Upper lobe of left lung (tissue), 6 donors: ENCODE measurements around the gene CUEDC1. TPM values are rescaled to one million over a fixed set of nuclear protein-coding genes. Genes with fewer than 3 reads are reported as not detected.
A peak's percentile ranks its signal among the peaks of the same experiment; 100 is the strongest.

Experiments used
- ATAC-seq, 2 donors: fragments of 200-7000 bp; cut with Tn5 transposase; one replicate each; pipeline ENCODE4 v1.9.1; 2022; ENCODE audit warnings: mild to moderate bottlenecking in 2 of 2, moderate library complexity in 2 of 2; ENCODE audit not compliant: low FRiP score in 2 of 2
- DNase-seq, 2 donors: peaks; one replicate each; pipeline ENCODE4 v3.0.0-alpha.2; 2019 to 2020
- H3K27ac ChIP-seq, 4 donors: fragments of 200-600 bp; sonication (generic); one replicate each; pipeline ENCODE4 v1.5.1; 2016 to 2019
- H3K27me3 ChIP-seq, 4 donors: fragments of 200-600 bp; sonication (generic); one replicate each; pipeline ENCODE4 v1.5.1; 2017 to 2019
- H3K36me3 ChIP-seq, 4 donors: fragments of 200-600 bp; sonication (generic); one replicate each; pipeline ENCODE4 v1.5.1; 2016 to 2019
- H3K4me1 ChIP-seq, 4 donors: fragments of 200-600 bp; sonication (generic); one replicate each; pipeline ENCODE4 v1.5.1; 2018 to 2019
- H3K4me3 ChIP-seq, 4 donors: fragments of 200-600 bp; sonication (generic); one replicate each; pipeline ENCODE4 v1.5.1; 2017 to 2019; ENCODE audit warnings: mild to moderate bottlenecking in 2 of 4, moderate library complexity in 1 of 4
- H3K9me3 ChIP-seq, 4 donors: fragments of 200-600 bp; sonication (generic); one replicate each; pipeline ENCODE4 v1.5.1; 2018 to 2019
- EP300 ChIP-seq, 4 donors: sonication (generic); formaldehyde crosslinking; IDR thresholded peaks; one replicate each; pipeline ENCODE4 v1.5.1; 2017; ENCODE audit warnings: antibody characterized with exemption in 4 of 4, control low read depth in 2 of 4
- POLR2A ChIP-seq, 4 donors: fragments of 450-650 bp; IDR thresholded peaks; one replicate each; pipeline ENCODE4 v1.5.1; 2016 to 2017; ENCODE audit warnings: antibody characterized with exemption in 4 of 4, mild to moderate bottlenecking in 2 of 4
- POLR2AphosphoS5 ChIP-seq, 2 donors: sonication (generic); formaldehyde crosslinking; IDR thresholded peaks; one replicate each; pipeline ENCODE4 v1.5.1; 2017; ENCODE audit warnings: antibody characterized with exemption in 2 of 2
- WGBS, 2 donors: methylation state at CpG; one replicate each; pipeline ENCODE4 v1.1.5; 2017 to 2018; 5-methylcytosine and 5-hydroxymethylcytosine counted together
- total RNA-seq, 6 donors: library from RNA; depleted of rRNA in 4 of 6; stranded (reverse); fragments of >200 nt in 4 of 6; gene quantifications; one replicate each; pipeline versions ENCODE4 v1.1.0 to v1.2.1, GENCODE V29; 2016 to 2021
- TF ChIP-seq, protein P1 (sequence below), 6 experiments: fragments of 450-650 bp in 4 of 6; fragments of 200-600 bp in 2 of 6; sonication (generic) in 2 of 6; IDR thresholded peaks; one replicate each; pipeline ENCODE4 v1.5.1; 2016 to 2019; ENCODE audit warnings: antibody characterized with exemption in 6 of 6
- donor health status: DM: no; HTN: no; CAD: no; lungs with moderate emphysema.
- donor health status: DM: no; HTN: yes; CAD: no; lungs with severe emphysema.

CUEDC1 gene
- total RNA-seq, 6 donors from 2014 or later = 33.3 to 119 (median 54.4) TPM

GRCh38 chr17:57995076-57995956, 40.1 kb upstream of the CUEDC1 start:
- peaks cover 9 to 27% (median 16%) of the 10 kb centered on the region in 4 donors for H3K4me1 ChIP-seq
- no peak overlapping the region for H3K4me3 ChIP-seq
- no peaks in the 10 kb centered on the region for H3K9me3 ChIP-seq
- ATAC-seq = peak; percentile 90 to 94
- H3K27ac ChIP-seq = no peak overlapping the region
- WGBS, 2 donors = 35 to 42% methylated on average over 4 of the region's 4 CpGs
- peak in 1 of 2 donors; percentile 66 for DNase-seq
- H3K27me3 ChIP-seq = no peaks in the 10 kb centered on the region
- H3K36me3 ChIP-seq = peaks cover 0 to 21% (median 3%) of the 10 kb centered on the region in 4 donors
- TF ChIP-seq, protein P1, sequence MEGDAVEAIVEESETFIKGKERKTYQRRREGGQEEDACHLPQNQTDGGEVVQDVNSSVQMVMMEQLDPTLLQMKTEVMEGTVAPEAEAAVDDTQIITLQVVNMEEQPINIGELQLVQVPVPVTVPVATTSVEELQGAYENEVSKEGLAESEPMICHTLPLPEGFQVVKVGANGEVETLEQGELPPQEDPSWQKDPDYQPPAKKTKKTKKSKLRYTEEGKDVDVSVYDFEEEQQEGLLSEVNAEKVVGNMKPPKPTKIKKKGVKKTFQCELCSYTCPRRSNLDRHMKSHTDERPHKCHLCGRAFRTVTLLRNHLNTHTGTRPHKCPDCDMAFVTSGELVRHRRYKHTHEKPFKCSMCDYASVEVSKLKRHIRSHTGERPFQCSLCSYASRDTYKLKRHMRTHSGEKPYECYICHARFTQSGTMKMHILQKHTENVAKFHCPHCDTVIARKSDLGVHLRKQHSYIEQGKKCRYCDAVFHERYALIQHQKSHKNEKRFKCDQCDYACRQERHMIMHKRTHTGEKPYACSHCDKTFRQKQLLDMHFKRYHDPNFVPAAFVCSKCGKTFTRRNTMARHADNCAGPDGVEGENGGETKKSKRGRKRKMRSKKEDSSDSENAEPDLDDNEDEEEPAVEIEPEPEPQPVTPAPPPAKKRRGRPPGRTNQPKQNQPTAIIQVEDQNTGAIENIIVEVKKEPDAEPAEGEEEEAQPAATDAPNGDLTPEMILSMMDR (IDR thresholded peaks at IDR 0.05) = peak; percentile 50 to 79 (median 69)
- TF ChIP-seq EP300 (IDR thresholded peaks at IDR 0.05) = no peak

- Histone ChIP-seq H3K9me3 (no peaks in the 10 kb centered on the region), H3K27me3 (no peaks in the 10 kb centered on the region), H3K4me3 (no peak overlapping the region), H3K27ac (no peak overlapping the region), H3K4me1 (peaks cover 9 to 26% (median 14%) of the 10 kb centered on the region in 4 donors), H3K36me3 (peaks cover 0 to 14% (median 3%) of the 10 kb centered on the region in 4 donors)
- no peak for TF ChIP-seq POLR2AphosphoS5 (IDR thresholded peaks at IDR 0.05)
- TF ChIP-seq EP300 (IDR thresholded peaks at IDR 0.05) = no peak
- TF ChIP-seq POLR2A (IDR thresholded peaks at IDR 0.05) = no peak
- TF ChIP-seq, protein P1 (IDR thresholded peaks at IDR 0.05) = no peak
- DNase-seq (no peak), ATAC-seq (no peak)
- WGBS, 2 donors = 35% methylated on average over 2 of the region's 2 CpGs
These were observed 39.2 kb upstream of the CUEDC1 start for GRCh38 chr17:57994436-57994835.

- ATAC-seq = no peak
These were observed 38.5 kb upstream of the CUEDC1 start for GRCh38 chr17:57993471-57994365.

GRCh38 chr17:57991537-57991936, 36.3 kb upstream of the CUEDC1 start:
- Histone ChIP-seq H3K27me3 (no peaks in the 10 kb centered on the region), H3K4me1 (peaks cover 15 to 36% (median 19%) of the 10 kb centered on the region in 4 donors), H3K9me3 (no peaks in the 10 kb centered on the region), H3K4me3 (no peak overlapping the region), H3K36me3 (no peaks in the 10 kb centered on the region), H3K27ac (no peak overlapping the region)
- TF ChIP-seq EP300 (IDR thresholded peaks at IDR 0.05) = no peak
- TF ChIP-seq POLR2A (IDR thresholded peaks at IDR 0.05) = no peak
- DNase-seq (no peak), ATAC-seq (no peak)

More at GRCh38 chr17:57993471-57994365, 38.5 kb upstream of the CUEDC1 start:
- Histone ChIP-seq H3K27ac (peak overlapping the region in 2 of 4 donors; percentile 29 to 37), H3K4me3 (no peak overlapping the region), H3K9me3 (no peaks in the 10 kb centered on the region), H3K27me3 (no peaks in the 10 kb centered on the region), H3K36me3 (peaks cover 0 to 9% (median 3%) of the 10 kb centered on the region in 4 donors), H3K4me1 (peaks cover 13 to 30% (median 17%) of the 10 kb centered on the region in 4 donors)
- TF ChIP-seq EP300 (IDR thresholded peaks at IDR 0.05) (no peak), POLR2A (IDR thresholded peaks at IDR 0.05) (peak in 1 of 4 donors; percentile 6)
- peak in 1 of 2 donors; percentile 40 for DNase-seq
- 31 to 33% methylated on average over 3 of the region's 3 CpGs for WGBS, 2 donors

DNA sequence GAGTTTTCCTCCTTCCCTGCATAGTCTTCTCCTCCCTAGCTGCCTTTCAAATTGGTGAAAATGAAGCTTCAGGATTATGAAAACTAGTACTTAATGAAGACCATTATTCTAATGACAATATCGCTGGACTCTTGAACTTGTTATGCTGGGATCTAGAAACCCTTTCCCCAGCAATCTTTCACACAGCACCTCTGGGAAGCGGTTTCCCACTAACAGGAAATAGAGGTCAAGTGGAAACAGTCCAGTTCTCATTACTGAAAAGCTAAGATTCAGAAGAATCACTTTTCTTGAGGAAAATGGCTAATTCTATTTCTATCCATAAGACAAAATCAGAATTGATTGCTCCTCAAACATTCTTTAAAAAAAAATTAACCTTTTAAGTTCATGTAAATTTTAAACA, 34.8 kb upstream of the CUEDC1 start:
- Histone ChIP-seq H3K27ac (peak overlapping the region in 1 of 4 donors; percentile 99), H3K4me3 (no peak overlapping the region), H3K27me3 (no peaks in the 10 kb centered on the region), H3K36me3 (no peaks in the 10 kb centered on the region), H3K4me1 (peaks cover 30 to 44% (median 33%) of the 10 kb centered on the region in 4 donors), H3K9me3 (no peaks in the 10 kb centered on the region)
- WGBS, 2 donors = 74 to 84% methylated on average over 2 of the region's 2 CpGs
- TF ChIP-seq, protein P1 (IDR thresholded peaks at IDR 0.05) = no peak
- no peak for TF ChIP-seq POLR2AphosphoS5 (IDR thresholded peaks at IDR 0.05)
- no peak for TF ChIP-seq EP300 (IDR thresholded peaks at IDR 0.05)
- TF ChIP-seq POLR2A (IDR thresholded peaks at IDR 0.05) = no peak
- ATAC-seq (no peak), DNase-seq (no peak)
